Measurements from ENCODE around the gene GRB2. TPM values are rescaled to one million over a fixed set of nuclear protein-coding genes. Genes with fewer than 3 reads are reported as not detected.

Gene GRB2
- total and polyA plus RNA-seq, 2 experiments from 2014 or later, result 65.0 to 96.6 TPM

DNA sequence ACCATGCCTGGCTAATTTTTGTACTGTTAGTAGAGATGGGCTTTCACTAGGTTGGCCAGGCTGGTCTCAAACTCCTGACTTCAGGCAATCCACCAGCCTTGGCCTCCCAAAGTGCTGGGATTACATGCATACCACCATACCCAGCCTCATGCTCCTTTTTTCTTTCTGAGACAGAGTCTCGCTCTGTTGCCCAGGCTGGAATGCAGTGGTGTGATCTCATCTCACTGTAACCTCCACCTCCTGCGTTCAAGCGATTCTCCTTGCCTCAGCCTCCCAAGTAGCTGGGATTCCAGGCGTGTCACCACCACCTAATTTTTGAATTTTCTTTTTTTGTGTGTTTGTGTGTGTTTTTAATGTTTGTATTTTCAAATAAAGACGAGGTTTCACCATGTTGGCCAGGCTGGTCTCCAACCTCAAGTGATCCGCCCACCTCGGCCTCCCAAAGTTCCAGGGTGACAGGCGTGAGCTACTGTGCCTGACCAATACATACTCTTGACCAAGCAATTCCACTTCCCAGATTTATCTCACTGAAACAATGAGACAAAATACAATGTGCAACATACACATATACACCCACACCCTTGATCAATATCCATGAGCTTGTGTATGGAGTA is 5.0 kb downstream of the GRB2 start:
- Histone ChIP-seq H2AFZ (no peak overlapping the region), H3K9ac (no peak overlapping the region), H3F3A (ENCODE audit: insufficient read depth) (peaks cover 34% of the 10 kb centered on the region), H3K4me2 (ENCODE audit: unreplicated experiment) (no peak overlapping the region), H3K9me3 (ENCODE audit: low read depth) (no peaks in the 10 kb centered on the region), H3K79me2 (ENCODE audit: insufficient read depth) (peaks cover 100% of the 10 kb centered on the region), H3K36me3 (ENCODE audit: low read depth) (no peaks in the 10 kb centered on the region), H3K4me1 (ENCODE audit: insufficient read depth) (peaks cover 11% of the 10 kb centered on the region), H3K27me3 (replicated peaks; ENCODE audit: insufficient read depth) (no peaks in the 10 kb centered on the region), H4K20me1 (ENCODE audit: insufficient read depth) (no peaks in the 10 kb centered on the region), H3K27ac (no peak overlapping the region), H3K4me3 (no peak overlapping the region), H3K9me2 (ENCODE audit: insufficient read depth) (no peaks in the 10 kb centered on the region)
- TF ChIP-seq EZH2phosphoT487 (IDR thresholded peaks at IDR 0.05; ENCODE audit: insufficient read depth, low read depth) (no peak), EZH2 (IDR thresholded peaks at IDR 0.05; ENCODE audit: insufficient read depth, poor library complexity, severe bottlenecking) (no peak)
- WGBS, 2 experiments (ENCODE audit: low coverage in 1 of 2, low lambda C conversion rate in 2 of 2, missing lambda C conversion rate in 2 of 2), result 94 to 98% methylated on average over 8 of the region's 8 CpGs
- DNase-seq, result no peak
- in situ Hi-C loops (cut with MboI), result no loop called here

DNA sequence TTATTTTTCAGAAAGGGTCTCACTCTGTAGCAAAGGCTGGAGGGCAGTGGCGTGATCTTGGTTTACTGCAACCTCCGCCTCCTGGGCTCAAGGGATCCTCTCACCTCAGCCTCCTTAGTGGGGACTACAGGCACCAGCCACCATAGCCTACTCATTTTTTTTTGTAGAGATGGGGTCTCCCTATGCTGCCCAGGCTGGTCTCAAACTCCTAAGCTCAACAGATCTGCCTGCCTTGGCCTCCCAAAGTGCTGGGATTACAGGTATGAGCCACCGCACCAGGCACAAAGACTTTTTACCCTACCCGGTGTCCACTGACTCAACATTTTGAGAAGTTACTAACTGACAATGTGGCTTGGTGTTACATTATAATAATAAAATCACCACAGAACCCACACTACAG is 7.2 kb downstream of the GRB2 start:
- Histone ChIP-seq H3K27ac (no peak overlapping the region), H3K36me3 (ENCODE audit: low read depth) (no peaks in the 10 kb centered on the region), H3K9me3 (ENCODE audit: low read depth) (no peaks in the 10 kb centered on the region), H3K79me2 (ENCODE audit: insufficient read depth) (peaks cover 98% of the 10 kb centered on the region), H3K4me2 (ENCODE audit: unreplicated experiment) (no peak overlapping the region), H4K20me1 (ENCODE audit: insufficient read depth) (no peaks in the 10 kb centered on the region), H3F3A (ENCODE audit: insufficient read depth) (peaks cover 37% of the 10 kb centered on the region), H3K9me2 (ENCODE audit: insufficient read depth) (no peaks in the 10 kb centered on the region), H3K9ac (no peak overlapping the region), H3K4me1 (ENCODE audit: insufficient read depth) (peaks cover 21% of the 10 kb centered on the region), H3K27me3 (replicated peaks; ENCODE audit: insufficient read depth) (no peaks in the 10 kb centered on the region), H2AFZ (no peak overlapping the region), H3K4me3 (no peak overlapping the region)
- no peak for DNase-seq
- WGBS, 2 experiments (ENCODE audit: low coverage in 1 of 2, low lambda C conversion rate in 2 of 2, missing lambda C conversion rate in 2 of 2), result 94 to 100% methylated on average over 4 of the region's 4 CpGs
- in situ Hi-C loops (cut with MboI), result no loop called here
- no peak for TF ChIP-seq EZH2phosphoT487 (IDR thresholded peaks at IDR 0.05; ENCODE audit: insufficient read depth, low read depth)
- no peak for TF ChIP-seq EZH2 (IDR thresholded peaks at IDR 0.05; ENCODE audit: insufficient read depth, poor library complexity, severe bottlenecking)

DNA sequence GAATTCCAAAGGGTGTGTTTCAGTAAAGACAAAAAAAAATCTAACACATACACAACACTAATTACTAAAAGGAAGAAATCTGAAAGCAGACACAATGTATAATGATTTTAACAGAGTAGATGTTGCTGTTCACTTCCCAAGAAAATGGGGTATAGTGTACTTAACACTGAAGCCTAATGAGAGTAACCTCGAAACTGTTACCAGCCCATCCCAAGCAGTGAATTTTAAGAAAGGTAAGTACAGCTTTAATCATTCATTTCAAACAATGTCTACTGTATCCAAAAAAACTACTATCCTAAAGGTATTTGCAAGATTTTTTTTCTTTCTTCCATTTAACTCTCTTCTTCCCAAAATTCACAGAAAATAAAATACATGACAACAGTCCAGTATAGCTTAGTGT is 8.3 kb downstream of the GRB2 start:
- DNase-seq, result no peak
- Histone ChIP-seq H3K27ac (no peak overlapping the region), H3K9ac (no peak overlapping the region), H2AFZ (no peak overlapping the region), H3K79me2 (ENCODE audit: insufficient read depth) (peaks cover 98% of the 10 kb centered on the region), H3K36me3 (ENCODE audit: low read depth) (no peaks in the 10 kb centered on the region), H3K27me3 (replicated peaks; ENCODE audit: insufficient read depth) (no peaks in the 10 kb centered on the region), H3K4me3 (no peak overlapping the region), H4K20me1 (ENCODE audit: insufficient read depth) (no peaks in the 10 kb centered on the region), H3K4me2 (ENCODE audit: unreplicated experiment) (no peak overlapping the region), H3K9me3 (ENCODE audit: low read depth) (no peaks in the 10 kb centered on the region), H3K4me1 (ENCODE audit: insufficient read depth) (peaks cover 22% of the 10 kb centered on the region), H3K9me2 (ENCODE audit: insufficient read depth) (no peaks in the 10 kb centered on the region), H3F3A (ENCODE audit: insufficient read depth) (peaks cover 44% of the 10 kb centered on the region)
- TF ChIP-seq EZH2 (IDR thresholded peaks at IDR 0.05; ENCODE audit: insufficient read depth, poor library complexity, severe bottlenecking), result no peak
- no peak for TF ChIP-seq EZH2phosphoT487 (IDR thresholded peaks at IDR 0.05; ENCODE audit: insufficient read depth, low read depth)
- in situ Hi-C loops (cut with MboI), result no loop called here
- WGBS, 2 experiments (ENCODE audit: low coverage in 1 of 2, low lambda C conversion rate in 2 of 2, missing lambda C conversion rate in 2 of 2), result 98 to 100% methylated on average over 1 of the region's 1 CpG

DNA sequence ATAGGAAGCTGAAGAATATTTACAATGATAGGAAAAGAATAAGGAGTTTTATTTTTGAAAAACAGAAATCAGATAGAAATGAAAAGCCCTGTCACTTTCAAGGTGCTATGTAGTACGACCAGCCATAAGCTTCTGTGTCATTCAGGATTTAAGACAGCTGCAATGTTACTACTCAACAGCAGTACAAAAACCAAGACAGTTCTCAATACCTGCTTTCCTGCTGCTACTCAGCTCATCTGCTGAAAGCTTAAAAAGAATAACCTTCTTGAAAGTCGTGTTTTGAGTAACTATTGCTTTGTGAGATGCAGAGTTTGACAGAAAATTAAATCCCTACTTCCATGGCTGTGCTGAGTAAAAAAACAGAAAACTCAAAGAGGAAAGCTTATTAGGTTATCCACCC is 8.7 kb downstream of the GRB2 start:
- WGBS, 2 experiments (ENCODE audit: low coverage in 1 of 2, low lambda C conversion rate in 2 of 2, missing lambda C conversion rate in 2 of 2), result 92 to 95% methylated on average over 2 of the region's 2 CpGs
- Histone ChIP-seq H3K4me2 (ENCODE audit: unreplicated experiment) (no peak overlapping the region), H3K27me3 (replicated peaks; ENCODE audit: insufficient read depth) (no peaks in the 10 kb centered on the region), H3K79me2 (ENCODE audit: insufficient read depth) (peaks cover 98% of the 10 kb centered on the region), H3F3A (ENCODE audit: insufficient read depth) (peaks cover 45% of the 10 kb centered on the region), H4K20me1 (ENCODE audit: insufficient read depth) (no peaks in the 10 kb centered on the region), H3K4me1 (ENCODE audit: insufficient read depth) (peaks cover 26% of the 10 kb centered on the region), H3K36me3 (ENCODE audit: low read depth) (no peaks in the 10 kb centered on the region), H3K27ac (no peak overlapping the region), H3K9me3 (ENCODE audit: low read depth) (no peaks in the 10 kb centered on the region), H3K9ac (no peak overlapping the region), H3K9me2 (ENCODE audit: insufficient read depth) (no peaks in the 10 kb centered on the region), H3K4me3 (no peak overlapping the region), H2AFZ (no peak overlapping the region)
- in situ Hi-C loops (cut with MboI), result no loop called here
- no peak for DNase-seq
- TF ChIP-seq EZH2 (IDR thresholded peaks at IDR 0.05; ENCODE audit: insufficient read depth, poor library complexity, severe bottlenecking) (no peak), EZH2phosphoT487 (IDR thresholded peaks at IDR 0.05; ENCODE audit: insufficient read depth, low read depth) (no peak)

Data from GM23248 (cell line).